SW 1271 (cell line): Measurements from ENCODE around the gene TBC1D16.

Source experiments
- DNase-seq, 2 experiments: peaks; one replicate each; lab custom pipeline; 2025; lab: John Stamatoyannopoulos, UW

The TBC1D16 gene

DNA sequence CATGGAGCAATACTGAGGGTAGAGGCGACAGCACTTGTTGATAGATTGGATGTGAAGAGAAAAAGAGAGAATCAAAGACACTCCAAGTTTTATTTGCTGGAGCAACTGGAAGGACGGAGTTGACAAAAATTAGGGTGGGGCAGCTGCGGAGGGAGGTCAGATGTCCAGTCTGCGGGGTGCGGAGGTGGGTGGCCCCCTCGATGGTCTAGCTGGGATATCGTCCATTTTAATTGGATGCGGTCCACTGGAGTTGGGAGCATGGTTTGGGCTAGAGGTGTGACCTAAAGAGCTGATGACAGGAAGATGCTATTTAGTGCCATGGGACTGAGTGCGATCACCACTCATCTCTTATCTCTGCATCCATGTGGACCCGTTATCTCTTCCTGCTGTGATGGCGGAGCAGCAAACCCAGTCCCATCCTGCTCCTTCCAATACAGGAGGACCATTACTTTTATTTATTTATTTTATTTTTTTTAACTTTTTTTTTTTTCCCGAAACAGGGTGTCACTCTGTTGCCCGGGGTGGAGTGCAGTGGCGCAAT is 148.2 kb downstream of the TBC1D16 start:
- DNase-seq, result no peak

- DNase-seq, result no peak
Measured at GRCh38 chr17:79883202-79883601, 152.5 kb downstream of the TBC1D16 start.
